Stimulated activated CD4-positive, alpha-beta T cell treated with anti-CD3 and anti-CD28 coated beads, Interleukin-1b, Interleukin-23, amount 100 ng/mL, for 1 hour (primary cell): ENCODE results near the gene PLVAP.
A peak's percentile ranks its signal among the peaks of the same experiment; 100 is the strongest.

ENCODE experiments used
- DNase-seq, 2 donors: peaks; one replicate each; pipeline ENCODE4 v3.0.0-alpha.2; 2020; ENCODE audit warnings: low read depth in 2 of 2

The PLVAP gene

GRCh38 chr19:17333611-17334413, 43.3 kb downstream of the PLVAP start:
- DNase-seq, result peak in 1 of 2 donors; percentile 48

GRCh38 chr19:17332677-17333581, 44.2 kb downstream of the PLVAP start:
- DNase-seq, result no peak

GRCh38 chr19:17332360-17332676, 44.8 kb downstream of the PLVAP start:
- no peak for DNase-seq

- no peak for DNase-seq
Observed at GRCh38 chr19:17331045-17331558, 46.0 kb downstream of the PLVAP start.

GRCh38 chr19:17330262-17331044, 46.7 kb downstream of the PLVAP start:
- DNase-seq, result no peak

- DNase-seq, result no peak
Observed at GRCh38 chr19:17329366-17330261, 47.5 kb downstream of the PLVAP start.

GRCh38 chr19:17328517-17329365, 48.4 kb downstream of the PLVAP start:
- DNase-seq, result no peak

GRCh38 chr19:17327654-17328516, 49.3 kb downstream of the PLVAP start:
- DNase-seq, result peak in 1 of 2 donors; percentile 42

GRCh38 chr19:17327068-17327653, 50.0 kb downstream of the PLVAP start:
- DNase-seq, result no peak

GRCh38 chr19:17326595-17326966, 50.6 kb downstream of the PLVAP start:
- no peak for DNase-seq

GRCh38 chr19:17325881-17326594, 51.1 kb downstream of the PLVAP start:
- no peak for DNase-seq

GRCh38 chr19:17325133-17325532, 52.0 kb downstream of the PLVAP start:
- DNase-seq, result no peak

- DNase-seq, result no peak
Observed at GRCh38 chr19:17324357-17325114, 52.6 kb downstream of the PLVAP start.

GRCh38 chr19:17323964-17324332, 53.2 kb downstream of the PLVAP start:
- DNase-seq, result no peak

- DNase-seq, result no peak
Observed at GRCh38 chr19:17323300-17323963, 53.7 kb downstream of the PLVAP start.

GRCh38 chr19:17322854-17323253, 54.3 kb downstream of the PLVAP start:
- no peak for DNase-seq
